SU-DHL-6 (cell line): Measurements from ENCODE around the gene EDEM3.

ENCODE experiments used
- H2AFZ ChIP-seq: fragments of 200-600 bp; sonication (generic); 2 replicates; pipeline ENCODE4 v1.6.1; 2014; ENCODE audit warnings: low read depth, mild to moderate bottlenecking, moderate library complexity, mixed read lengths, antibody characterized with exemption, low read length; ENCODE audit not compliant: severe bottlenecking
- H3F3A ChIP-seq: fragments of 200-600 bp; shearing (Covaris generic); 2 replicates; pipeline ENCODE4 v1.6.0; 2016; ENCODE audit warnings: antibody characterized with exemption, mild to moderate bottlenecking; ENCODE audit not compliant: insufficient read depth
- H3K27ac ChIP-seq: fragments of 200-600 bp; sonication (generic); 2 replicates; pipeline ENCODE4 v1.5.1; 2016; ENCODE audit warnings: low read depth, mild to moderate bottlenecking, low read length, moderate library complexity, mixed read lengths
- H3K27me3 ChIP-seq: fragments of 200-600 bp; sonication (generic), shearing (Covaris generic); 2 replicates; pipeline ENCODE4 v1.6.0; 2014; ENCODE audit warnings: mild to moderate bottlenecking, low read length
- H3K36me3 ChIP-seq: fragments of 200-600 bp; sonication (generic); 2 replicates; pipeline ENCODE4 v1.6.1; 2014; ENCODE audit warnings: mild to moderate bottlenecking, low read length, mixed read lengths
- H3K4me2 ChIP-seq: fragments of 300-600, 200-600 bp; shearing (Covaris generic), sonication (generic); 2 replicates; pipeline ENCODE4 v1.6.0; 2014; ENCODE audit warnings: low read length, low read depth, mild to moderate bottlenecking; ENCODE audit not compliant: poor library complexity, severe bottlenecking
- H3K4me3 ChIP-seq: fragments of 200-600 bp; sonication (generic); 2 replicates; pipeline ENCODE4 v1.5.1; 2014; ENCODE audit warnings: antibody characterized with exemption, low read length, mild to moderate bottlenecking, mixed read lengths; ENCODE audit not compliant: insufficient read depth, poor library complexity, severe bottlenecking
- H3K79me2 ChIP-seq: fragments of 200-600 bp; sonication (generic); 2 replicates; pipeline ENCODE4 v1.6.1; 2014; ENCODE audit warnings: mild to moderate bottlenecking, low read length, moderate library complexity; ENCODE audit not compliant: insufficient read depth
- H3K9ac ChIP-seq: fragments of 200-600 bp; sonication (generic); 2 replicates; pipeline ENCODE4 v1.7.0; 2014; ENCODE audit warnings: mild to moderate bottlenecking, low read length
- H3K9me2 ChIP-seq: fragments of 200-600 bp; sonication (generic); replicated peaks from 2 replicates; pipeline ENCODE4 v1.6.1; 2014; ENCODE audit warnings: low read length; ENCODE audit not compliant: insufficient read depth
- H3K9me3 ChIP-seq: fragments of 200-600 bp; sonication (generic); 2 replicates; pipeline ENCODE4 v1.6.1; 2014; ENCODE audit warnings: low read length, mixed read lengths; ENCODE audit not compliant: insufficient read depth
- H4K20me1 ChIP-seq: fragments of 200-600 bp; sonication (generic); 2 replicates; pipeline ENCODE4 v1.6.1; 2014; ENCODE audit warnings: low read depth, mild to moderate bottlenecking, antibody characterized with exemption, low read length, moderate library complexity, mixed read lengths
- CTCF ChIP-seq: fragments of 200-600 bp; sonication (generic); IDR thresholded peaks from one replicate; pipeline ENCODE4 v1.5.1; 2017; ENCODE audit warnings: antibody characterized with exemption, mild to moderate bottlenecking, low read length, moderate library complexity; ENCODE audit not compliant: insufficient read depth, poor library complexity, severe bottlenecking
- EZH2phosphoT487 ChIP-seq: fragments of 200-600 bp; sonication (generic), shearing (Covaris generic); conservative IDR thresholded peaks from 2 replicates; pipeline ENCODE4 v1.6.1; 2018; ENCODE audit warnings: mild to moderate bottlenecking, antibody characterized with exemption, low read length, moderate library complexity, mixed read lengths

The EDEM3 gene

GRCh38 chr1:184802354-184803179 is 47.9 kb upstream of the EDEM3 start:
- H3K4me3 ChIP-seq: no peak overlapping the region
- no peaks in the 10 kb centered on the region for H3K9me2 ChIP-seq
- TF ChIP-seq EZH2phosphoT487: no peak
- no peak for TF ChIP-seq CTCF
- H3K27me3 ChIP-seq: no peaks in the 10 kb centered on the region
- no peak overlapping the region for H2AFZ ChIP-seq
- H3K36me3 ChIP-seq: no peaks in the 10 kb centered on the region
- no peaks in the 10 kb centered on the region for H4K20me1 ChIP-seq
- no peak overlapping the region for H3K4me2 ChIP-seq
- no peaks in the 10 kb centered on the region for H3K79me2 ChIP-seq
- H3K9me3 ChIP-seq: no peaks in the 10 kb centered on the region
- no peaks in the 10 kb centered on the region for H3F3A ChIP-seq
- H3K27ac ChIP-seq: no peak overlapping the region
- no peak overlapping the region for H3K9ac ChIP-seq

GRCh38 chr1:184801503-184801902 is 46.8 kb upstream of the EDEM3 start:
- Histone ChIP-seq H2AFZ (no peak overlapping the region), H3K27ac (no peak overlapping the region), H3K79me2 (no peaks in the 10 kb centered on the region), H3K9me3 (no peaks in the 10 kb centered on the region), H3F3A (no peaks in the 10 kb centered on the region), H4K20me1 (no peaks in the 10 kb centered on the region), H3K9ac (no peak overlapping the region), H3K4me3 (no peak overlapping the region), H3K27me3 (no peaks in the 10 kb centered on the region), H3K4me2 (no peak overlapping the region), H3K9me2 (no peaks in the 10 kb centered on the region), H3K36me3 (no peaks in the 10 kb centered on the region)
- TF ChIP-seq EZH2phosphoT487 (no peak), CTCF (no peak)

GRCh38 chr1:184800876-184801275 is 46.2 kb upstream of the EDEM3 start:
- H3K36me3 ChIP-seq: no peaks in the 10 kb centered on the region
- no peak overlapping the region for H3K27ac ChIP-seq

More at GRCh38 chr1:184800876-184801275, 46.2 kb upstream of the EDEM3 start:
- Histone ChIP-seq H3K27me3 (no peaks in the 10 kb centered on the region), H4K20me1 (no peaks in the 10 kb centered on the region), H3K9me3 (no peaks in the 10 kb centered on the region), H3K79me2 (no peaks in the 10 kb centered on the region), H3K4me3 (no peak overlapping the region), H3K4me2 (no peak overlapping the region), H2AFZ (no peak overlapping the region), H3F3A (no peaks in the 10 kb centered on the region), H3K9me2 (no peaks in the 10 kb centered on the region), H3K9ac (no peak overlapping the region)
- no peak for TF ChIP-seq EZH2phosphoT487
- TF ChIP-seq CTCF: no peak
